C4-2B (cell line): ENCODE measurements around the gene ERICH6.

Source experiments
- H3K27ac ChIP-seq: fragments of 450-650 bp; 2 replicates; pipeline ENCODE4 v1.5.1; 2017
- ZFX ChIP-seq: fragments of 450-650 bp; IDR thresholded peaks from 2 replicates; pipeline ENCODE4 v1.6.1; 2017
- TF ChIP-seq, protein P1 (sequence below): fragments of 450-650 bp; conservative IDR thresholded peaks from 2 replicates; pipeline ENCODE4 v1.5.1; 2017; ENCODE audit warnings: mild to moderate bottlenecking

Gene ERICH6

GRCh38 chr3:150744919-150745211 lies 41.1 kb upstream of the ERICH6 start:
- TF ChIP-seq, protein P1, sequence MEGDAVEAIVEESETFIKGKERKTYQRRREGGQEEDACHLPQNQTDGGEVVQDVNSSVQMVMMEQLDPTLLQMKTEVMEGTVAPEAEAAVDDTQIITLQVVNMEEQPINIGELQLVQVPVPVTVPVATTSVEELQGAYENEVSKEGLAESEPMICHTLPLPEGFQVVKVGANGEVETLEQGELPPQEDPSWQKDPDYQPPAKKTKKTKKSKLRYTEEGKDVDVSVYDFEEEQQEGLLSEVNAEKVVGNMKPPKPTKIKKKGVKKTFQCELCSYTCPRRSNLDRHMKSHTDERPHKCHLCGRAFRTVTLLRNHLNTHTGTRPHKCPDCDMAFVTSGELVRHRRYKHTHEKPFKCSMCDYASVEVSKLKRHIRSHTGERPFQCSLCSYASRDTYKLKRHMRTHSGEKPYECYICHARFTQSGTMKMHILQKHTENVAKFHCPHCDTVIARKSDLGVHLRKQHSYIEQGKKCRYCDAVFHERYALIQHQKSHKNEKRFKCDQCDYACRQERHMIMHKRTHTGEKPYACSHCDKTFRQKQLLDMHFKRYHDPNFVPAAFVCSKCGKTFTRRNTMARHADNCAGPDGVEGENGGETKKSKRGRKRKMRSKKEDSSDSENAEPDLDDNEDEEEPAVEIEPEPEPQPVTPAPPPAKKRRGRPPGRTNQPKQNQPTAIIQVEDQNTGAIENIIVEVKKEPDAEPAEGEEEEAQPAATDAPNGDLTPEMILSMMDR, result no peak
- no peak for TF ChIP-seq ZFX
- H3K27ac ChIP-seq, result no peak overlapping the region

- H3K27ac ChIP-seq, result no peak overlapping the region
Measured at GRCh38 chr3:150744041-150744918, 40.6 kb upstream of the ERICH6 start.

GRCh38 chr3:150743508-150743907 lies 39.8 kb upstream of the ERICH6 start:
- TF ChIP-seq, protein P1, result no peak
- TF ChIP-seq ZFX, result no peak
- no peak overlapping the region for H3K27ac ChIP-seq

More at GRCh38 chr3:150744041-150744918, 40.6 kb upstream of the ERICH6 start:
- TF ChIP-seq ZFX, result no peak
- TF ChIP-seq, protein P1, result no peak

DNA sequence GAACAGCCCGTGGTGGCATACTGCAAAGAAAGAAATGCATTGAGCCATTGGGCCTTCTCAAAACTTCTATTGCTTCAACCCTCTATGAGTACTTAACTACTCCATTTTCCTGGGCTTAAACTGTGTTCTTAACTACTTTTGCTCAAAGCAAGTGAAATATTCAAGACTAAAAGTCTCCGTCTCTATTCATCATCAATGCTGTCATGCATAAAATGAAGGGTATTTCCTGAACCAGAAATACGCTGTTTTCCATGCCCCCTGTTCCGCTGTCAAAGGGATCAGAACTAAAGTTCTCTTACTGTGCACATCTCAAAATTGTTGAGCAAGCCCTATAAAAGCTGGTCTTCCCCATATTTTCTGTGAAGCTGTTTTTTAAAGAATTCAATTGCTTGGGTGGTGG lies 39.0 kb upstream of the ERICH6 start:
- H3K27ac ChIP-seq, result no peak overlapping the region
- TF ChIP-seq, protein P1, result no peak
- no peak for TF ChIP-seq ZFX

- TF ChIP-seq ZFX, result no peak
- TF ChIP-seq, protein P1, result no peak
- H3K27ac ChIP-seq, result no peak overlapping the region
Measured at GRCh38 chr3:150742141-150742523, 38.4 kb upstream of the ERICH6 start.

- no peak overlapping the region for H3K27ac ChIP-seq
- TF ChIP-seq, protein P1, result no peak
- no peak for TF ChIP-seq ZFX
Measured at GRCh38 chr3:150741497-150742140, 37.9 kb upstream of the ERICH6 start.

DNA sequence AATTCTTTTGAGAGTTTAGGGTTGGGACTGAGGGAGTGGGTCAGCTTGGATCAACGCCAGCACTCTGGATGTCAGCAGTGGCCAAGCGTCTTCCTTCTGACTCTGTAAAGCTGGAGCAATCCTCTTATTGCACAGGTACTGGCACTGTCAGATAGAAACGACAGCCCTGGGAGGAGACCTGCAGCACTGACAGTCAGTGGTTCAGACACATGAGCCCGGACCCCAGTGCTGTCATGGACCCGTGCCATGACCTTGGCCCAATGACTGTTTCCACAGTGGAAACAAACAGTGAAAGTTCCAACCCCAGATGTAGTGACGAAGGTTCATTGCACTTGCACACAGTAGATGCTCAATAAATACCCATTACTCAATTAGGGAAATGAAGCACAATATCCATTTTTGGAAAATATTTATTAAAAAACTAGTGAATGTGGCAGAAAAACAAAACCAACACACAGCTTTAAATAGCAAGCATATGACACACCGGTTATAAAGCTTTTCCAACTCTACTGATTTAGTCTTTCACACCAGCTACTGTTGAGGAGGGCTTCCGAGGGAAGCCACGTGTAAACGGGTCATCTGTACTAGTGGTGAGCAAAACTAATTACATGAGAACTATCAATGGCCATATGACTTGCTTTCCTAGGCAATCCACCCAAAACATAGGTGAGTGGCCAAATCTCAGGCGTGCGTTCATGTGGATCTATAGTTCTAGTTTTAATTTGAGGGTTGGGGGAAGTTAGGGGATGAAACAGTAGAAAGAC lies 37.2 kb upstream of the ERICH6 start:
- no peak for TF ChIP-seq ZFX
- TF ChIP-seq, protein P1, result no peak

More for the DNA sequence above, 37.2 kb upstream of the ERICH6 start:
- no peak overlapping the region for H3K27ac ChIP-seq
